Kidney epithelial cell (primary cell): ENCODE results near the gene OSBPL5. TPM values are rescaled to one million over a fixed set of nuclear protein-coding genes. Genes with fewer than 3 reads are reported as not detected.

Source experiments
- DNase-seq: peaks from one replicate; pipeline ENCODE4 v3.0.0-alpha.2; 2010; ENCODE audit warnings: low read depth
- H3K27me3 ChIP-seq: 2 replicates; pipeline ENCODE4 v1.6.0; 2011; ENCODE audit warnings: low read length; ENCODE audit not compliant: control insufficient read depth, insufficient read depth
- H3K36me3 ChIP-seq: 2 replicates; pipeline ENCODE4 v1.5.1; 2011; ENCODE audit warnings: low read length; ENCODE audit not compliant: control insufficient read depth, insufficient read depth
- H3K4me3 ChIP-seq: 2 replicates; pipeline ENCODE4 v1.5.1; 2011; ENCODE audit warnings: low read depth, mild to moderate bottlenecking, control low read depth, low read length
- total RNA-seq: library from RNA; depleted of rRNA; stranded (reverse); fragments of >200 nt; gene quantifications from 2 replicates; pipeline ENCODE4 v1.2.3, GENCODE V29; 2015
- TF ChIP-seq, protein P1 (sequence below): IDR thresholded peaks from 2 replicates; pipeline ENCODE4 v1.5.1; 2011; ENCODE audit warnings: mild to moderate bottlenecking, moderate library complexity, low read length, control low read depth, inconsistent platforms; ENCODE audit not compliant: insufficient read depth, poor library complexity, severe bottlenecking

The OSBPL5 gene
- total RNA-seq, 1 donor from 2014 or later = 10.2 TPM

DNA sequence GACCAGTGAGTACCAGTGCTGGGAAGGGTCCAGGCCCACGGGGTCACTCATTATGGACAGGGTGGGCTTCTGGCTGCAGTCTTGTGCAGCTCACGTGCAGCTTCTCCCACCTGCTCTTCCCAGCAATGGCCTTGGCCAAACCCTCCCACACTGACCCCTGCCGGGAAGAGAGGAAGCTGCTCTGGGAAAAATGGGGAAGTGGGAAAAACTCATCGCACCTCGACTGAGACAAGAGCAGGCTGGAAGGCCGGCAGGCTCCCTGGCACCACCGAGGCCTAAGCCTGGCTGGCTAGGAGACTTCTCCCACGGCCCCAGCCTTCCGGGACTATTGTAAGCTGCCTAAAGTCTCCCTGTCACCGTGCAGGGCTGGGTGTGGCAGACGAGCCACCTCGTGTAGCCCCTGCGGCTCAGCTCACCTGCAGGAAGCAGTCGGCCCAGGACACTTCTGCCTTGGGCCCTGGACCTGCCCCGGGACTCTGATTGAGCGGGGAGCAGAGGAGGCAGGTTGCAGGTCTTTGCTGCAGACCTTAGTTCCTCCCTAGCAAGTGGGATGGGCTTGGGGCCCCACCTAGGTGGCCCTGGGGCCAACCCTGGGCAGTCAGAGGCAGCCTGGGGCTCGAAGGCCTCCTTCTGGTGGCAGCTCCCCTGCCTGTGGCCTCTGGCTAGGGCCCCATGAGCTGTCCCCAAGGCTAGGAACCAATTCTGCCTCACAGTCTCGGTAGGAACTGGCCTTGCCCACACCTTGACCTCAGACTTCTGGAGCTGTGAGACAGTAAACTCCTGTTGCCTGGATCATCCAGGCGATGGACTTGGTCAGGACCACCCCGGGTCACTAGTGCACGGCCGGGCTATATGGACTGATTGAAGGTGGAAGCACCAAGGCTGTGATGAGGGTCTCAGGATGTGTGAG lies 30.4 kb upstream of the OSBPL5 start:
- no peak for DNase-seq
- TF ChIP-seq, protein P1, sequence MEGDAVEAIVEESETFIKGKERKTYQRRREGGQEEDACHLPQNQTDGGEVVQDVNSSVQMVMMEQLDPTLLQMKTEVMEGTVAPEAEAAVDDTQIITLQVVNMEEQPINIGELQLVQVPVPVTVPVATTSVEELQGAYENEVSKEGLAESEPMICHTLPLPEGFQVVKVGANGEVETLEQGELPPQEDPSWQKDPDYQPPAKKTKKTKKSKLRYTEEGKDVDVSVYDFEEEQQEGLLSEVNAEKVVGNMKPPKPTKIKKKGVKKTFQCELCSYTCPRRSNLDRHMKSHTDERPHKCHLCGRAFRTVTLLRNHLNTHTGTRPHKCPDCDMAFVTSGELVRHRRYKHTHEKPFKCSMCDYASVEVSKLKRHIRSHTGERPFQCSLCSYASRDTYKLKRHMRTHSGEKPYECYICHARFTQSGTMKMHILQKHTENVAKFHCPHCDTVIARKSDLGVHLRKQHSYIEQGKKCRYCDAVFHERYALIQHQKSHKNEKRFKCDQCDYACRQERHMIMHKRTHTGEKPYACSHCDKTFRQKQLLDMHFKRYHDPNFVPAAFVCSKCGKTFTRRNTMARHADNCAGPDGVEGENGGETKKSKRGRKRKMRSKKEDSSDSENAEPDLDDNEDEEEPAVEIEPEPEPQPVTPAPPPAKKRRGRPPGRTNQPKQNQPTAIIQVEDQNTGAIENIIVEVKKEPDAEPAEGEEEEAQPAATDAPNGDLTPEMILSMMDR = peak; percentile 55
- no peak overlapping the region for H3K4me3 ChIP-seq
- peaks cover 14% of the 10 kb centered on the region for H3K27me3 ChIP-seq
- no peaks in the 10 kb centered on the region for H3K36me3 ChIP-seq

DNA sequence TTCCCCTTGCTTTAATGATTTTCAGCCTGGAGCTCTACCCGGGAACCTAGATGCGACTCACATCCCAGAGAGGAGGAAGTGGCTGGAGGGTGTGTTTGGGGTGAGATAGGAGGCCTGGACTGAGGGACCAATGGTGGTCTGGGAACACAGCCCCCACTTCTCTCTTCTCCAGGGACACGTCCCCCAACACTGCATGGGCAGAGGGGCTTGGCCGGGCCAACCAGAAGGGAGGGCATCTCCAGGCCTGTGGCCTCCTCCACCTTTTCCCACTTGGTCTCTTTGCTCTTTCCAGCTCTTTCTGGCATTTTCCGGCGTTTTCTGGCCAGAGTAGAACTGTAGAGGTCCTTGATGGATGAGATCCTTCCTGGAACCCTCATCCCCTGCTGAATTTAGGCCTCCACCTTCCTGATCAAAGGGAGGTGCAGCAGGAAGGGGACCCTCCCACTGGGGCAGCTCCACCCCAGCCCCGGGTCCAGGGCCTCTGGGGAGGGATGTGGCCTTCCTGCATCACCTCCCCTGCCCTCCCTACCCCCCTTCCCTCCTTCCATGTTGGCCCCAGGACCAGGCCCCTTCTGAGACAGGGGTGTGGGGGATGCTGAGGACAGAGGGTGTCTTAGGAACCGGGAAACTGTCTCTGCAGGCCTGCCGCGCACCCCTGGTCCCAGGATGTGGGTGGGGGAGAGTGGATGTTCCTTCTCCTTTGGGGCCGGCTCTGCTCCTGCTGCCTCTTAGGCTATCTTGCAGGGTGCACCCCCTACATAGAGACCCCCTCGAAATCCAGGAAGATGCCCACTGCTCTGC lies 29.1 kb upstream of the OSBPL5 start:
- no peak overlapping the region for H3K4me3 ChIP-seq
- peaks cover 12% of the 10 kb centered on the region for H3K27me3 ChIP-seq
- TF ChIP-seq, protein P1 = no peak
- no peak for DNase-seq
- no peaks in the 10 kb centered on the region for H3K36me3 ChIP-seq

DNA sequence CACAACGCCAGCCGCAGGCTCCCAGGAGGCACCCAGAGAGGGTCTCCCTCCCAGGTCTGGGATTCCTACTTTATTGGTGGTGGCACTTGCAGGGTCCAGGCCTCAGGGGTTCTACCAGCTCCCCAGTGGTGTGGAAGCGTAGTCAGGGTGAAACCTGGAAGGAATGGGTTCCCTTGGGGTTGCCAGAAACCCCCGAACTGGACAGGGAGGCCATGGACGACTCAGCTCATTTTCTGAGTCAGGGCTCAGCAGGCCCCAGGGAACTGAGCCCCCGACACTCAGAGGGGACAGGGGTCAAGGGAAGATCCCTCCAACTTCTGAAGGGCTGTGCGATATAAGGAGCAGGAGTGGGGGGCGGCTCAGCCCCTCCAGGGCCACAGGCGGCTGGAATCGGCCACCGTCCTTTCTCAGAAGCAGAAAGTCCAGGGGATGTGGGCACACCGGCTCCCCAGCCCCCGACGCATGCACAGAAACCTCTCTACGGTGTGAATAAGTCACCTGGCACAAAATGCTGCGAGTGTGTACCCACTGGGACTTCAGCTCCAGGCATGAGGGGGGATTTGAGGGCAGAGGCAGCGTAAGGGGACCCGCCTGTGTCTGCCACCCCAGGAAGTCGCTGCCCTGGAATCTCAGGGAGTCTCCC lies 28.4 kb upstream of the OSBPL5 start:
- TF ChIP-seq, protein P1 = no peak
- Histone ChIP-seq H3K27me3 (peaks cover 14% of the 10 kb centered on the region), H3K4me3 (no peak overlapping the region), H3K36me3 (no peaks in the 10 kb centered on the region)
- DNase-seq = no peak

DNA sequence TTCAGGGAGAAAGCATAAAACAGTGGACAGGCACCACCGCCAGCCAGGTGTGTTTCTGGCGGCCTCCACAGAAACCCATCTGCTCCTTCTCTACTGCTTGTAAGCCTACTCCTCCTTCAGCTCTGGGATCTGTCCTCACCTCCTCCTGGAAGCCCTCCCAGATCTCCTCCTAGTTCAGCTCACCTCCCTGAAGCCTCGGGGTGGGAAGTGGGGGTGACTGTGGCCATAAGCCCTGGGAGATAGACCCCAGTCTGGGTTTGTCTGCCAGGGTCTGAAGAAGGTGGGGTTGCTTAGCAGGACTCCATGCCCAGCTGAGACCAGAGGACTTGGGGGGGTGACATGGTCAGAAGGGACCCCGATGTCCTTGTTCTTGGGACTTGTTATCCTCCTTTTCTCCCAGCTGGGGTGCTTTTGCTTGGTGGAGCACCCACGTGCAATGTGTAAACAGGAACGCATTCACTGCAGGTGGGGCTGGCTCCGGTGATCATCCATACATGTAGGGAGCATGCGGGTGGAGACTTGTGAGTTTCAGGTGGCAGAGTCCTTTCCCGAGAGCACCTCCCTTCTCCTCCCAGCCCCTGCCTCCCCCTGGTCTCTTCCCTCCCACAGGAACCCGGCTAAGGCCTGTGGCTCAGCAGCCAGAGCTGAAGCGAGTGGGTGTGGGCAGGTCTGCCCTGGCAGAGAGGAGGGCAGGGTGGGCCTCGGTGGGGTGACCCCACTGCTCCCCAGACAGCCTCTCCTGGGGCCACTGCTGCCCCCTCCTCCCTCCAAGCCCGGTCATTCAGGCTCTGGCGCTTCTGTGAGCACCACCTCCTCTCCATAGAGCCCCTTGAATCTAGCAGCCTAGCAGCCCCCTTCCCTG lies 27.6 kb upstream of the OSBPL5 start:
- H3K36me3 ChIP-seq = no peaks in the 10 kb centered on the region
- no peak for DNase-seq
- no peak overlapping the region for H3K4me3 ChIP-seq
- TF ChIP-seq, protein P1 = no peak
- H3K27me3 ChIP-seq = peaks cover 15% of the 10 kb centered on the region

DNA sequence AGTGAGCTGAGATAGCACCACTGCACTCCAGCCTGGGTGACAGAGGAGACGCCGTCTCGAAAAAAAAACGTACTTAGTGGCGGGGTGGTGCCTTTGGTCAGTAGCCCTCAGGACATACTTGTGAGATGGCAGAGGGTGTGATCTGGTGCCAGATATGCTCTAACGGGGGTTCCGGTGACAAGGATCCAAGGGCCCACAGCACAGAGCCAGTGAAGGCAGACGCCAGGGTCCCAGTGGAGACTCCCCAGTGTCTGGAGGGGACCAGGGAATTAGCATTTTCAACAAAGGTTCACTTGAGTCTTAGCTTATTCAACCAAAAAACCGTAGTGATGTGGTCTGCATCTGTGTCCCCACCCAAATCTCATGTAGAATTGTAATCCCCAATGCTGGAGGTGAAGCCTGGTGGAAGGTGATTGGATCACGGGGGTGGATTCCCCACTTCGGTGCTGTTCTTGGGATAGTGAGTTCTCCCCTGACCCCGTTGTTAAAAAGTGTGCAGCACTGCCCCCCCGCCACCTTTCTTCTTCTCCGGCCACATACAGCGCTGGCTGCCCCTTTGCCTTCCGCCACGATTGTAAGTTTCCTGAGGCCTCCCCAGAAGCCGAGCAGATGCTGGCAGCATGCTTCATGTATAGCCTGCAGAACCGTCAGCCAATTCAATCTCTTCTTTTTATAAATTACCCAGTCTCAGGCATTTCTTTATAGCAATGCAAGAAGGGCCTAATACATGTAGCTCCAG lies 26.6 kb upstream of the OSBPL5 start:
- Histone ChIP-seq H3K4me3 (no peak overlapping the region), H3K36me3 (no peaks in the 10 kb centered on the region), H3K27me3 (peaks cover 13% of the 10 kb centered on the region)
- TF ChIP-seq, protein P1 = no peak
- DNase-seq = no peak
